K562 (cell line): Measurements from ENCODE around the gene SKA3. TPM values are rescaled to one million over a fixed set of nuclear protein-coding genes. Genes with fewer than 3 reads are reported as not detected.

Experiments used
- AFF4 ChIP-seq: sonication (generic); formaldehyde crosslinking; IDR thresholded peaks from 2 replicates; pipeline ENCODE4 v1.8.0; 2023; ENCODE audit warnings: mild to moderate bottlenecking, missing genetic modification reagents
- ARHGAP35 ChIP-seq: fragments of 450-650 bp; IDR thresholded peaks from 2 replicates; pipeline ENCODE4 v1.6.1; 2018; ENCODE audit not compliant: partially characterized antibody
- CTCF ChIP-seq, 3 experiments: IDR thresholded peaks in 2 of 3; conservative IDR thresholded peaks in 1 of 3; 2 replicates each; pipeline ENCODE4 v1.5.1; 2011 to 2012; ENCODE audit warnings: low read length in 3 of 3, mild to moderate bottlenecking in 3 of 3, control low read depth in 2 of 3, improper control_type of control experiment in 1 of 3, inconsistent platforms in 1 of 3, low read depth in 1 of 3, mixed read lengths in 1 of 3, moderate library complexity in 1 of 3; ENCODE audit not compliant: insufficient read depth in 2 of 3
- KDM4B ChIP-seq, 2 experiments: fragments of 450-650 bp in 1 of 2; sonication (generic) in 1 of 2; IDR thresholded peaks; 2 replicates each; pipeline ENCODE4 v1.6.1; 2016 to 2017; ENCODE audit warnings: borderline replicate concordance in 2 of 2, antibody characterized with exemption in 1 of 2, low read depth in 1 of 2, mild to moderate bottlenecking in 1 of 2
- PML ChIP-seq: IDR thresholded peaks from 2 replicates; pipeline ENCODE4 v1.6.1; 2012; ENCODE audit warnings: low read length, inconsistent platforms
- RB1 ChIP-seq: fragments of 450-650 bp; IDR thresholded peaks from 2 replicates; pipeline ENCODE4 v1.6.1; 2017; ENCODE audit warnings: low read depth, mild to moderate bottlenecking
- RBM34 ChIP-seq: fragments of 200-400 bp; formaldehyde crosslinking; IDR thresholded peaks from 2 replicates; pipeline ENCODE4 v1.6.1; 2018; ENCODE audit warnings: low read length, borderline replicate concordance; ENCODE audit not compliant: insufficient read depth
- SIN3A ChIP-seq, 2 experiments: fragments of 150-350 bp in 1 of 2; IDR thresholded peaks; 2 replicates each; pipeline ENCODE4 v1.6.1; 2011 to 2016; ENCODE audit warnings: borderline replicate concordance in 2 of 2, low read depth in 2 of 2, low read length in 2 of 2, mild to moderate bottlenecking in 2 of 2, moderate library complexity in 2 of 2; ENCODE audit not compliant: control insufficient read depth in 1 of 2
- ZBTB7A ChIP-seq: IDR thresholded peaks from 2 replicates; pipeline ENCODE4 v1.6.1; 2011; ENCODE audit warnings: low read depth, mild to moderate bottlenecking, low read length, moderate library complexity, borderline replicate concordance; ENCODE audit not compliant: control insufficient read depth
- ZBTB9 ChIP-seq: fragments of 450-650 bp; formaldehyde crosslinking; IDR thresholded peaks from 2 replicates; pipeline ENCODE4 v1.4.0; 2020; ENCODE audit warnings: mild to moderate bottlenecking, moderate library complexity
- polyA plus RNA-seq, 8 experiments: library from polyadenylated mRNA; depleted of rRNA in 4 of 8; stranded (reverse) in 5 of 8; unstranded in 3 of 8; fragments of >200 nt; fragmentation: Nextera tagmentation in 2 of 8; fragmentation: Illumina TruSeq in 1 of 8; extraction: Ambion mirVana in 2 of 8; extraction: Trizol in 1 of 8; gene quantifications; 2 replicates each; pipeline versions ENCODE4 v1.2.1 to v1.2.3, GENCODE V29; 2011 to 2014; ENCODE audit warnings: inconsistent platforms in 1 of 8, missing spikeins in 1 of 8
- total RNA-seq, 7 experiments: library from RNA; depleted of rRNA in 6 of 7; stranded (reverse); fragments of >200 nt in 6 of 7; fragmentation: Illumina TruSeq in 2 of 7; extraction: Trizol in 2 of 7; gene quantifications; 2 replicates each; pipeline versions ENCODE4 v1.2.1 to v1.2.3, GENCODE V29; 2011 to 2021; ENCODE audit warnings: low replicate concordance in 1 of 7
- TF ChIP-seq, protein P1 (sequence below): fragments of 450-650 bp; formaldehyde crosslinking; conservative IDR thresholded peaks from 2 replicates; pipeline ENCODE4 v1.4.0; 2022; ENCODE audit warnings: mild to moderate bottlenecking, missing genetic modification characterization
- TF ChIP-seq, protein P2 (sequence below): fragments of 450-650 bp; IDR thresholded peaks from 2 replicates; pipeline ENCODE4 v1.6.1; 2018; ENCODE audit not compliant: partially characterized antibody

SKA3 gene
- total and polyA plus RNA-seq, 9 of the 15 experiments (the other 6 are each of a cell fraction or from before 2014, with no cell fraction given): 17.0 to 53.3 (median 29.9) TPM

- TF ChIP-seq, protein P1, sequence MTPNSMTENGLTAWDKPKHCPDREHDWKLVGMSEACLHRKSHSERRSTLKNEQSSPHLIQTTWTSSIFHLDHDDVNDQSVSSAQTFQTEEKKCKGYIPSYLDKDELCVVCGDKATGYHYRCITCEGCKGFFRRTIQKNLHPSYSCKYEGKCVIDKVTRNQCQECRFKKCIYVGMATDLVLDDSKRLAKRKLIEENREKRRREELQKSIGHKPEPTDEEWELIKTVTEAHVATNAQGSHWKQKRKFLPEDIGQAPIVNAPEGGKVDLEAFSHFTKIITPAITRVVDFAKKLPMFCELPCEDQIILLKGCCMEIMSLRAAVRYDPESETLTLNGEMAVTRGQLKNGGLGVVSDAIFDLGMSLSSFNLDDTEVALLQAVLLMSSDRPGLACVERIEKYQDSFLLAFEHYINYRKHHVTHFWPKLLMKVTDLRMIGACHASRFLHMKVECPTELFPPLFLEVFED (CRISPR knock-in tag): 0 out of 2 replicates have a peak, but pooled peaks have one; percentile 52
- TF ChIP-seq SIN3A (IDR thresholded peaks at IDR 0.05; ENCODE audit: borderline replicate concordance in 2 of 2, control insufficient read depth in 1 of 2, low read depth in 2 of 2, low read length in 2 of 2) (peak; percentile 29 to 47; a peak in 2 of 4 replicates), ZBTB7A (peak; percentile 71; the same call in 1 of the 2 replicates), ZBTB9 (CRISPR knock-in tag) (peak; percentile 75; the same call in 1 of the 2 replicates), PML (peak; percentile 59; the same call in 1 of the 2 replicates), RB1 (peak; percentile 72), CTCF (IDR thresholded peaks at IDR 0.05 in 2 of 3, conservative IDR thresholded peaks at IDR 0.05 in 1 of 3; ENCODE audit: insufficient read depth in 2 of 3, low read depth in 1 of 3, low read length in 3 of 3) (peak in 1 of 3 experiments; percentile 37; a peak in 2 of 6 replicates), ARHGAP35 (peak; percentile 96), KDM4B (IDR thresholded peaks at IDR 0.05; ENCODE audit: borderline replicate concordance in 2 of 2, low read depth in 1 of 2) (peak in 1 of 2 experiments; percentile 47; a peak in 1 of 4 replicates), RBM34 (no peak), AFF4 (peak; percentile 72; the same call in 1 of the 2 replicates)
- TF ChIP-seq, protein P2, sequence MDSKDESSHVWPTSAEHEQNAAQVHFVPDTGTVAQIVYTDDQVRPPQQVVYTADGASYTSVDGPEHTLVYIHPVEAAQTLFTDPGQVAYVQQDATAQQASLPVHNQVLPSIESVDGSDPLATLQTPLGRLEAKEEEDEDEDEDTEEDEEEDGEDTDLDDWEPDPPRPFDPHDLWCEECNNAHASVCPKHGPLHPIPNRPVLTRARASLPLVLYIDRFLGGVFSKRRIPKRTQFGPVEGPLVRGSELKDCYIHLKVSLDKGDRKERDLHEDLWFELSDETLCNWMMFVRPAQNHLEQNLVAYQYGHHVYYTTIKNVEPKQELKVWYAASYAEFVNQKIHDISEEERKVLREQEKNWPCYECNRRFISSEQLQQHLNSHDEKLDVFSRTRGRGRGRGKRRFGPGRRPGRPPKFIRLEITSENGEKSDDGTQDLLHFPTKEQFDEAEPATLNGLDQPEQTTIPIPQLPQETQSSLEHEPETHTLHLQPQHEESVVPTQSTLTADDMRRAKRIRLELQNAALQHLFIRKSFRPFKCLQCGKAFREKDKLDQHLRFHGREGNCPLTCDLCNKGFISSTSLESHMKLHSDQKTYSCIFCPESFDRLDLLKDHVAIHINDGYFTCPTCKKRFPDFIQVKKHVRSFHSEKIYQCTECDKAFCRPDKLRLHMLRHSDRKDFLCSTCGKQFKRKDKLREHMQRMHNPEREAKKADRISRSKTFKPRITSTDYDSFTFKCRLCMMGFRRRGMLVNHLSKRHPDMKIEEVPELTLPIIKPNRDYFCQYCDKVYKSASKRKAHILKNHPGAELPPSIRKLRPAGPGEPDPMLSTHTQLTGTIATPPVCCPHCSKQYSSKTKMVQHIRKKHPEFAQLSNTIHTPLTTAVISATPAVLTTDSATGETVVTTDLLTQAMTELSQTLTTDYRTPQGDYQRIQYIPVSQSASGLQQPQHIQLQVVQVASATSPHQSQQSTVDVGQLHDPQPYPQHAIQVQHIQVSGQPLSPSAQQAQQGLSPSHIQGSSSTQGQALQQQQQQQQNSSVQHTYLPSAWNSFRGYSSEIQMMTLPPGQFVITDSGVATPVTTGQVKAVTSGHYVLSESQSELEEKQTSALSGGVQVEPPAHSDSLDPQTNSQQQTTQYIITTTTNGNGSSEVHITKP: peak; percentile 53
Observed at GRCh38 chr13:21176215-21176981, at the start of gene SKA3, which contains the start of gene MRPL57 (continued).
